Stimulated activated CD4-positive, alpha-beta T cell treated with anti-CD3 and anti-CD28 coated beads, Interleukin-15, amount 100 ng/mL, for 24 hours (primary cell): ENCODE data around the gene POM121C.
"Not testable (repeated sequence)": the region's sequence is repeated elsewhere in the genome, so short reads cannot be mapped to it uniquely, and the experiment has no call there.

Experiments used
- DNase-seq: peaks from one replicate; pipeline ENCODE4 v3.0.0-alpha.2; 2020

The POM121C gene

GRCh38 chr7:75421798-75422710 lies 64.0 kb downstream of the POM121C start:
- not testable (repeated sequence) for DNase-seq

- DNase-seq, result not testable (repeated sequence)
Measured at GRCh38 chr7:75420152-75420551, 65.9 kb downstream of the POM121C start.

- not testable (repeated sequence) for DNase-seq
Measured at GRCh38 chr7:75419693-75420092, 66.4 kb downstream of the POM121C start.

GRCh38 chr7:75419210-75419609 lies 66.9 kb downstream of the POM121C start:
- DNase-seq, result not testable (repeated sequence)

- DNase-seq, result not testable (repeated sequence)
Measured at GRCh38 chr7:75418292-75418858, 67.7 kb downstream of the POM121C start.

GRCh38 chr7:75416787-75417186 lies 69.3 kb downstream of the POM121C start:
- DNase-seq, result not testable (repeated sequence)

- DNase-seq, result not testable (repeated sequence)
Measured at GRCh38 chr7:75415829-75416373, 70.2 kb downstream of the POM121C start.

- DNase-seq, result not testable (repeated sequence)
Measured at GRCh38 chr7:75415428-75415817, 70.7 kb downstream of the POM121C start.

- DNase-seq, result not testable (repeated sequence)
Measured at GRCh38 chr7:75414708-75415427, 71.2 kb downstream of the POM121C start.

- not testable (repeated sequence) for DNase-seq
Measured at GRCh38 chr7:75414204-75414603, 71.9 kb downstream of the POM121C start.

GRCh38 chr7:75410823-75411173 lies 75.3 kb downstream of the POM121C start:
- DNase-seq, result not testable (repeated sequence)

GRCh38 chr7:75409880-75410822 lies 75.9 kb downstream of the POM121C start:
- peak; percentile 6 for DNase-seq

- DNase-seq, result not testable (repeated sequence)
Measured at GRCh38 chr7:75404663-75405062, 81.4 kb downstream of the POM121C start.

- not testable (repeated sequence) for DNase-seq
Measured at GRCh38 chr7:75403455-75404443, 82.3 kb downstream of the POM121C start.

- DNase-seq, result not testable (repeated sequence)
Measured at GRCh38 chr7:75400575-75400974, 85.5 kb downstream of the POM121C start.

- peak; percentile 0 for DNase-seq
Measured at GRCh38 chr7:75398771-75399700, 87.1 kb downstream of the POM121C start.

- DNase-seq, result not testable (repeated sequence)
Measured at GRCh38 chr7:75397865-75398264, 88.2 kb downstream of the POM121C start.

GRCh38 chr7:75395329-75395728 lies 90.8 kb downstream of the POM121C start, which contains the start of gene TRIM73:
Gene TRIM73 (plus strand): TSS chr7:75395629. CDS start chr7:75398934, 3,305 bp downstream.
- DNase-seq, result not testable (repeated sequence)

- not testable (repeated sequence) for DNase-seq
Measured at GRCh38 chr7:75393194-75393593, 92.9 kb downstream of the POM121C start.
